Mesodermal cell (in vitro differentiated cells): ENCODE measurements around the gene CLN6.
"Not testable (repeated sequence)": the region's sequence is repeated elsewhere in the genome, so short reads cannot be mapped to it uniquely, and the experiment has no call there.

Experiments used
- H3K27ac ChIP-seq: 2 replicates; pipeline ENCODE4 v1.7.0; 2013; ENCODE audit warnings: mild to moderate bottlenecking, low read depth, low read length, moderate library complexity; ENCODE audit not compliant: severe bottlenecking
- H3K36me3 ChIP-seq: 2 replicates; pipeline ENCODE4 v1.7.1; 2013; ENCODE audit warnings: mild to moderate bottlenecking, low read length, moderate library complexity; ENCODE audit not compliant: control insufficient read depth, insufficient read depth
- H3K4me1 ChIP-seq: one replicate; pipeline ENCODE4 v1.7.1; 2013; ENCODE audit warnings: mild to moderate bottlenecking, low read length; ENCODE audit not compliant: insufficient read depth, control insufficient read depth, poor library complexity, severe bottlenecking
- H3K4me3 ChIP-seq: 2 replicates; pipeline ENCODE4 v1.7.0; 2013; ENCODE audit warnings: low read length, control low read depth, mild to moderate bottlenecking; ENCODE audit not compliant: insufficient read depth, poor library complexity, severe bottlenecking; ENCODE audit errors: extremely low read depth
- H3K9me3 ChIP-seq: 2 replicates; pipeline ENCODE4 v1.7.1; 2013; ENCODE audit warnings: mild to moderate bottlenecking, low read length, moderate library complexity; ENCODE audit not compliant: control insufficient read depth
- WGBS, 2 experiments: methylation state at CpG; one replicate each; pipeline ENCODE4 v1.1.5; 2013; ENCODE audit warnings: missing lambda C conversion rate in 2 of 2; ENCODE audit not compliant: insufficient coverage in 2 of 2; 5-methylcytosine and 5-hydroxymethylcytosine counted together

Gene CLN6

DNA sequence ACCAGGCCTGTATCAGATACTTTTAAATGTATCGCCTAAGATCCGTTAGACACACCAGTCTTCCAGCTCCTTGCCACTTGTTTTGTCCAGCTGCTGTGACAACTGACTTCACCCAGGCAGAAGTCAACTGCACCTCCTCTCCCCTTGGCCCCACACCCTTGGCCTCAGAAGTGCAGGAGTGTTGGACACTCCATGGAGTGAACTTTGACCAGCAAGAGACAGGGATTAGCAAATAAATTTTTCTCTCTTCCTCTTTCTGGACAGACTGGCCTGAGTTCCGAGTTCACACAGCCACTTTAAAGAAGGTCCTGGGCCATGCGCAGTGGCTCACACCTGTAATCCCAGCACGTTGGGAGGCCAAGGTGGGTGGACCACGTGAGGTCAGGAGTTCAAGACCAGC lies 2.9 kb upstream of the CLN6 start:
- Histone ChIP-seq H3K36me3 (no peaks in the 10 kb centered on the region), H3K9me3 (no peaks in the 10 kb centered on the region), H3K4me3 (no peak overlapping the region), H3K27ac (no peak overlapping the region), H3K4me1 (peaks cover 7% of the 10 kb centered on the region)
- 92 to 95% methylated on average over 6 of the region's 6 CpGs for WGBS, 2 experiments

DNA sequence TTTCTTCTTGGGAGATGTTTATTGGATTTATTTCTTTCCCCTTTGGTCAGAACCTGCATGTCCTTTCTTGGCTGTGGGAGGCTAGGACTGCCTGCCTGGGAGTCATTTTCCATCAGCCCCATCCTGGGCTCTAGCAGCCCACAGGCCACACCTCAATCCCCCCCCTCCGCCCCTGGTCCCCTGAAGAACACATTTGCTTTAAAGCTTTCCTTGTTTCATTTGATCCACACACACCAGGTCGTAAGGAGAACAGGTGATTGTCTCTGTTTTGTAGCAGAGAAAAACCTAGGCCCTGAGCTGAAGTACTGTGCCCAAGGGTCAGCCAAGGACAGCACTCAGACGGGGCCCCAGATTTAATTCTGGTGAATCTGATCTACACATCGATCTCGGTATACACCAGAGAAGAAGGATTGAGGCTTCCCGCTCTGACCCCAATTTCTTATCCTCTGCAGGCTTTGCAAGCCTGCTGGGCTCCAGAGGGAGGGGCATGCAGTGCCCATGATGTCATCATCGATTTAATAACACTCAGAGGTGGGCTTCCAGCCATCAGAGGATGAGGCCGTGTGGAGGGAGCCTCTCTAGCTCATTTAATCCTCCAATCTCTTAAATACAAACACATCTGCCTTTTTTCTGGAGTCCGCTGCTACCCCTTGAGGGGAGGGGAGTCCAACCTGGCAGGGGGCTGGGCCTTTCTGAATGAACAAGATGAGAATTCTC lies 1.7 kb upstream of the CLN6 start:
- Histone ChIP-seq H3K4me1 (peaks cover 7% of the 10 kb centered on the region), H3K4me3 (no peak overlapping the region), H3K27ac (no peak overlapping the region), H3K9me3 (no peaks in the 10 kb centered on the region), H3K36me3 (no peaks in the 10 kb centered on the region)
- 82 to 86% methylated on average over 5 to 6 of the region's 9 CpGs for WGBS, 2 experiments

- Histone ChIP-seq H3K4me3 (peak overlapping the region; percentile 78), H3K36me3 (no peaks in the 10 kb centered on the region), H3K9me3 (no peaks in the 10 kb centered on the region), H3K27ac (no peak overlapping the region), H3K4me1 (peaks cover 7% of the 10 kb centered on the region)
- WGBS, 2 experiments: 70% methylated on average over 15 to 20 of the region's 20 CpGs
Observed at GRCh38 chr15:68230157-68231100, 901 bp upstream of the CLN6 start.

DNA sequence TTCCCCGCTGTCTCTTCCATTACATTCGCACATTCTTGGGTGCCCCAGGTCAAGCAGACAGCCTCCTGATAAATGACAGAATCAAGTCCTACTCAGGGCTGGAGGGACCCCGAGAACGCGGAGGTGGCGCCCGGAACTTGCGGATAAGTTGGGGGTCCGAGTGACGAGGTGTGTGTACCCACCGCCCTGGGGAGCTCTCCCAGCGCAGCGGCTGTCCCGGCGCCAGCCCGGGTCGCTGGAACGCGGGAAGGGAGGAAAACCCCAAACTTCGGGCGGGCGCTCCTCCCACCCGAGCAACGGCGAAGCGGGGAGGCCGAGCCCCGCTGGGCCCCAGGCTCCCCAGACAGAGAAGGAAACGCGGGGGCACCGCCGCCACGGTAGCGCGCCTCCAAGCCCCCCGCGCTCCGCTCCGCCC lies 550 bp downstream of the CLN6 start:
- Histone ChIP-seq H3K4me3 (peak overlapping the region; percentile 78), H3K27ac (peak overlapping the region; percentile 93), H3K36me3 (peaks cover under 1% of the 10 kb centered on the region), H3K4me1 (peaks cover 7% of the 10 kb centered on the region), H3K9me3 (no peaks in the 10 kb centered on the region)
- WGBS, 2 experiments: 0 to 1% methylated on average over 30 to 34 of the region's 39 CpGs

- H3K27ac ChIP-seq: peak overlapping the region; percentile 93
- H3K9me3 ChIP-seq: peaks cover 3% of the 10 kb centered on the region
- peaks cover 6% of the 10 kb centered on the region for H3K36me3 ChIP-seq
- peak overlapping the region; percentile 78 for H3K4me3 ChIP-seq
- peaks cover 3% of the 10 kb centered on the region for H3K4me1 ChIP-seq
- WGBS, 2 experiments: 36 to 42% methylated on average over 18 to 24 of the region's 25 CpGs
Observed at GRCh38 chr15:68228143-68228970, 1.2 kb downstream of the CLN6 start.

DNA sequence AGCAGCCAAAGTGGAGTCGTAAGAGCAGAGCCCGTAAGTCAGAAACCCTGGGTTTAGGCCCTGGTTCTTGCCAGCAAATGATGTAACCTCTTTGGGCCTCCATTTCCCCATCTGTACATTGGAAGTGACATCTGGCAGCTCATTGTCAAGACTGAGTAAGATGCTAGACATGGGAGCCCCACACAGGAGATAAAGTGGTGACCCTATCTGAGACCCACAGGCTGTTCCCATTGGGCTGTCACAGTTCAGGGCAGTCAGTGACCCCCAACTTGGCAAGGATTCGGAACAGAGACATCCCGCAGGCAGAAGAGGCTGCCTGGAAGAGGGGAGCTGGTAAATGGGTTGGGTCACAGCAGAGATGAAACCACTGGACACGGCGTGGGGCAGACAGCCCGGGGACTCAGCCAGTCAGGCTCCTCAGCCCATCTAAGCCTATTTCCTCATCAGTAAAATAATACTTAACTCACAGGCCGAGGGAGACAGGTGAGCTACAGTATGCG lies 1.8 kb downstream of the CLN6 start:
- H3K36me3 ChIP-seq: peaks cover 11% of the 10 kb centered on the region
- H3K4me3 ChIP-seq: peak overlapping the region; percentile 78
- H3K9me3 ChIP-seq: peaks cover 8% of the 10 kb centered on the region
- no peak overlapping the region for H3K27ac ChIP-seq
- H3K4me1 ChIP-seq: peaks cover 3% of the 10 kb centered on the region
- WGBS, 2 experiments: 90 to 93% methylated on average over 5 to 7 of the region's 9 CpGs

- H3K4me1 ChIP-seq, H3K27ac ChIP-seq, H3K4me3 ChIP-seq, H3K9me3 ChIP-seq: not testable (repeated sequence)
- peaks cover 13% of the 10 kb centered on the region for H3K36me3 ChIP-seq
- 96 to 100% methylated on average over 3 to 4 of the region's 4 CpGs for WGBS, 2 experiments
Observed at GRCh38 chr15:68225442-68225841, 4.1 kb downstream of the CLN6 start.

GRCh38 chr15:68224546-68225250 lies 4.8 kb downstream of the CLN6 start:
- peaks cover 3% of the 10 kb centered on the region for H3K4me1 ChIP-seq
- no peak overlapping the region for H3K4me3 ChIP-seq
- peaks cover 8% of the 10 kb centered on the region for H3K9me3 ChIP-seq
- 83 to 100% methylated on average over 1 of the region's 3 CpGs for WGBS, 2 experiments
- H3K36me3 ChIP-seq: peaks cover 16% of the 10 kb centered on the region
- no peak overlapping the region for H3K27ac ChIP-seq

GRCh38 chr15:68224108-68224507 lies 5.4 kb downstream of the CLN6 start:
- Histone ChIP-seq H3K4me3 (no peak overlapping the region), H3K27ac (no peak overlapping the region), H3K9me3 (peaks cover 8% of the 10 kb centered on the region), H3K4me1 (peaks cover 3% of the 10 kb centered on the region), H3K36me3 (peaks cover 22% of the 10 kb centered on the region)
- 40 to 63% methylated on average over 1 to 2 of the region's 3 CpGs for WGBS, 2 experiments

DNA sequence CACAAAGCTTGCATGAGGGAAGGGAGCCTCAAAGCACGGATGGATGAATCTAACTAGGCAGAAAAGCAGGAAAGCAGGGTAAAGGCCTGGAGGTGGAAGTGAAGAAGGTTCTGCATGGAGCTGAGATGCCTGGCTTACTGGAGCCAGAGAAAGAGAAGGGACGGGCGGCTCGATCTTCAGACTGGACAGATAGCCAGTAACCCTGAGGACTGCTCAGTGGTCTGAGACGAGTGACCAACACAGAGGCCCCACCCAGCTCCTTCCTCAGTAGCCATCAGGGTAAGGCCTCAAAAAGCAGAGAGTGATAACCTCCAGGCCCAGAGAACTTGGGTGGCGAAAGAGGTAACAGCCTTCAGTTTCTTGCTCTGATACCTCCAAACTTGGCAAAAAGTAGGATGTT lies 6.4 kb downstream of the CLN6 start:
- H3K4me3 ChIP-seq: no peak overlapping the region
- 95 to 97% methylated on average over 6 of the region's 6 CpGs for WGBS, 2 experiments

More for the DNA sequence above, 6.4 kb downstream of the CLN6 start:
- Histone ChIP-seq H3K27ac (no peak overlapping the region), H3K4me1 (peaks cover 3% of the 10 kb centered on the region), H3K9me3 (peaks cover 8% of the 10 kb centered on the region), H3K36me3 (peaks cover 31% of the 10 kb centered on the region)
